Measurements from ENCODE around the gene PCDHGB3.
"Not testable (repeated sequence)": the region's sequence is repeated elsewhere in the genome, so short reads cannot be mapped to it uniquely, and the experiment has no call there.

PCDHGB3 gene

GRCh38 chr5:141369994-141370848 lies at the start of gene PCDHGB3:
PCDHGB3 (plus strand) TSS chr5:141370242; CDS start chr5:141370395, 153 bp downstream.
- no peak for DNase-seq (ENCODE audit: low read depth)

GRCh38 chr5:141322261-141322660 lies 47.8 kb upstream of the PCDHGB3 start:
- no peak for DNase-seq (ENCODE audit: low read depth)

DNA sequence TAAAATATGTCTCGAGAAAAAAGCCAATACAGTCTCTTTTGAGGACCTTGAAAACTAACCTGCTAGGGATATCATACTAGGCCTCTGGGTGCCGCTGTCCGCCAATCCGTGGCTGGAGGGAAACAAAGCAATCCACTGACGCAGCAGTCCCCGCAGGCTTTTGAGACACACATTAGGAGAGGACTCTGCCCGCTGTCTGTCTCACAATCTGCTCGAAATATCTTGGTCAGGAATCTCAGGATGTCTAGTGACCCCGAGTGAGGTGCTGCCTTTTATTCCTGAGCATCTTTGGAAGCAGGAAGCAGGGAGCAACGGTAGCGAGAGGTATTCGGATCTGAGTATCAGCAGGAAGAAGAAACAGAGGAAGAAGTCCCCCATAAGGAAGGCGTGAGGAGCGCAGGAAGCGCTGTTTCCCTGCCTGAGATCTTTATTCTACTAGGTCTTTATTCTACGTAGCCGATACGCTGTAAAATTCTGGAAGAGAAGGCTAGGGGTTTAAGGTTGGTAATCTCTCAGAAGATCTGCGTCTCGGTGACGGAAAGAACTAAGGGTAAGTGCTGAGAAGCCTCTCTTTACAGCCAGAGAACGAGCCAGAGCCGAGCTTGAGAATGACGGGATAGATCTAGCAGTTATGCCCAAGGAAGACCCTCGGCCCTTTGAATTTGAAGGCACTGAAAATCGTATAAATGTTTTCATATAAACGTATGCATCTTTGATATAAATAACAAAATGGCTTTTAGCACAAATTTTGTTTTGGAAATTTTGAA lies 43.8 kb upstream of the PCDHGB3 start:
- peak; percentile 25 for DNase-seq (ENCODE audit: low read depth)

- DNase-seq (ENCODE audit: low read depth): no peak
Observed at GRCh38 chr5:141328231-141328630, 41.8 kb upstream of the PCDHGB3 start.

DNA sequence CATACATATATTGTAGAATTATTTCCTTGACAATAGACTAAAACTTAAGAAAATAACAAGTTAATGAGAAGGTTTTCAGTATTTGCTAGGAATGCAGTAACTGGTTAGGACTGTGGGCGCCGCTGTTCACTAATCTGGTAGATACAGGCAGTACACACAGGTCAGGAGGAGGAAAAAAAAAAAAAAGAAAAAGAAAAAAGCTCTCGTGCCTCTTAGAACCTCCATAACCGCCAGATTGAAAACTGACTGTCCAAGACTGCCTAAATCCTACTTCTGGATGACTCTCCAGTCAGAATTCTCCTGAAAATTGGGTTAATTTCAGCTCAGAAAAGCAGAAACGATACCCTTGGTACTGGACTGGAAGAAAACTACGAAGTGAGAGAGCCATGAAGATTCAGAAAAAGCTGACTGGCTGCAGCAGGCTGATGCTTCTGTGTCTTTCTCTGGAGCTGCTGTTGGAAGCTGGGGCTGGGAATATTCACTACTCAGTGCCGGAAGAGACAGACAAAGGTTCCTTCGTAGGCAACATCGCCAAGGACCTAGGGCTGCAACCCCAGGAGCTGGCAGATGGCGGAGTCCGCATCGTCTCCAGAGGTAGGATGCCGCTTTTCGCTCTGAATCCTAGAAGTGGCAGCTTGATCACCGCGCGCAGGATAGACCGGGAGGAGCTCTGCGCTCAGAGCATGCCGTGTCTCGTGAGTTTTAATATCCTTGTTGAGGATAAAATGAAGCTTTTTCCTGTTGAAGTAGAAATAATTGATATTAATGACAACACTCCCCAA lies 39.6 kb upstream of the PCDHGB3 start, which contains the start of gene PCDHGA1:
Gene PCDHGA1 (plus strand): TSS at position 216 of the 782 bp plus-strand sequence.
- no peak for DNase-seq (ENCODE audit: low read depth)

DNA sequence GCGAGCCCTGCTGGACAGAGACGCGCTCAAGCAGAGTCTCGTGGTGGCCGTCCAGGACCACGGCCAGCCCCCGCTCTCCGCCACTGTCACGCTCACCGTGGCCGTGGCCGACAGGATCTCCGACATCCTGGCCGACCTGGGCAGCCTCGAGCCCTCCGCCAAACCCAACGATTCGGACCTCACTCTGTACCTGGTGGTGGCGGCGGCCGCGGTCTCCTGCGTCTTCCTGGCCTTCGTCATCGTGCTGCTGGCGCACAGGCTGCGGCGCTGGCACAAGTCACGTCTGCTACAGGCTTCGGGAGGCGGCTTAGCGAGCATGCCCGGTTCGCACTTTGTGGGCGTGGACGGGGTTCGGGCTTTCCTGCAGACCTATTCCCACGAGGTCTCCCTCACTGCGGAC lies 37.5 kb upstream of the PCDHGB3 start:
- not testable (repeated sequence) for DNase-seq (ENCODE audit: low read depth)

DNA sequence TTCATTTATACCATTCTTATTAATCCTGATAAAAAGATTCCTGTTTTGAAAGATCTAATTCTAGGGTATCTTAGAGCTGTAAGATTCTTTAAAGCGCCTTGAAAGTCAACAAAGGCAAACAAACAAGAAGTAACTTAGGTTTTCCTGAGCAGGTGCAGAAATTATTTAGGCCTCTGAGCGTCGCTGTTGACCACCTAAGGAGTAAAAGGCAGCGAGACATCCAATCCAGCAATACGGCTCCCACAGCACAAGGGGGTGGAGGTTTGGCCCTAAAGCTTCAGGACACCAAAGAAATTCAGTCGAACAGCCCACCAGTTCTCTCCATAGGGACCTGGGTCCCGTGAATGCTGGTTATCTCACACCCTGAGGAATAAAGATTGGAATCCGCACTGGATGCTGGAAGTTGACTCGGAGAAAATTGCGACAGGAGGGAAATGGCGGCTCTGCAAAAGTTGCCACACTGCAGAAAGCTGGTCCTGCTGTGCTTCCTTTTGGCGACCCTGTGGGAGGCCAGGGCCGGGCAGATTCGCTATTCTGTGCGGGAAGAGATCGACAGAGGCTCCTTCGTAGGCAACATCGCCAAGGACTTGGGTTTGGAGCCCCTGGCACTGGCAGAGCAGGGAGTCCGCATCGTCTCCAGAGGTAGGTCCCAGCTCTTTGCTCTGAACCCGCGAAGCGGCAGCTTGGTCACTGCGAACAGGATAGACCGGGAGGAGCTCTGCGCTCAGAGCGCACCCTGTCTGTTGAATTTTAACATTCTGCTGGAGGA lies 31.3 kb upstream of the PCDHGB3 start, which contains the start of gene PCDHGA2:
Gene PCDHGA2 (plus strand): TSS at position 223 of the 769 bp plus-strand sequence.
- no peak for DNase-seq (ENCODE audit: low read depth)

DNA sequence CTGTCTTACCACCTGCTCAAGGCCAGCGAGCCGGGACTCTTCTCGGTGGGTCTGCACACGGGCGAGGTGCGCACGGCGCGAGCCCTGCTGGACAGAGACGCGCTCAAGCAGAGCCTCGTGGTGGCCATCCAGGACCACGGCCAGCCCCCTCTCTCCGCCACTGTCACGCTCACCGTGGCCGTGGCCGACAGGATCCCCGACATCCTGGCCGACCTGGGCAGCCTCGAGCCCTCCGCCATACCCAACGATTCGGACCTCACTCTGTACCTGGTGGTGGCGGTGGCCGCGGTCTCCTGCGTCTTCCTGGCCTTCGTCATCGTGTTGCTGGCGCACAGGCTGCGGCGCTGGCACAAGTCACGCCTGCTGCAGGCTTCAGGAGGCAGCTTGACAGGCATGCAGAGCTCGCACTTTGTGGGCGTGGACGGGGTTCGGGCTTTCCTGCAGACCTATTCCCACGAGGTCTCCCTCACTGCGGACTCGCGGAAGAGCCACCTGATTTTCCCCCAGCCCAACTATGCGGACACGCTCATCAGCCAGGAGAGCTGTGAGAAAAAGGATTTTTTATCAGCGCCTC lies 29.2 kb upstream of the PCDHGB3 start:
- DNase-seq (ENCODE audit: low read depth): not testable (repeated sequence)

DNA sequence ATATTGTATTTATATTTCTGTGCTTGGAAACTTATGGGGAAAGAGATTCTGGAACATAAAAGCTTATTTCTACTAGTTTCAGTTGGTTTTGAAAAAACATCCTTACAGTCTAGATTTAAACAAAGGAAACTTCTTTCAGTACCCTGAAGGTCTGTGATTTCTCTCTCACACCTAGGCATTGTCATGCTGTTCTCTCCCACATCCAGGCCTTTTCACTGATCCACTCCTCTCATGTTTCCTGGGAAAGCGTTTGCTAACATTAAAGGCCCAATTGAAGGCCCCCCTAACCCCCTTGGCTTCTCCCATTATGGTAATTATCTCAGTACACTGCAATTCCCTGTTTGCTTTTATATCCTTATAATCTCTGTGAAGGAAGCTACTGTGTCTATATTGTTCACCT lies 27.3 kb upstream of the PCDHGB3 start:
- no peak for DNase-seq (ENCODE audit: low read depth)

- no peak for DNase-seq (ENCODE audit: low read depth)
Observed at GRCh38 chr5:141343242-141343952, 26.6 kb upstream of the PCDHGB3 start, which contains the start of gene PCDHGA3. PCDHGA3 (plus strand) TSS chr5:141343829; CDS start chr5:141344034, 205 bp downstream.

GRCh38 chr5:141343953-141344463 lies 26.0 kb upstream of the PCDHGB3 start:
- DNase-seq (ENCODE audit: low read depth): no peak

DNA sequence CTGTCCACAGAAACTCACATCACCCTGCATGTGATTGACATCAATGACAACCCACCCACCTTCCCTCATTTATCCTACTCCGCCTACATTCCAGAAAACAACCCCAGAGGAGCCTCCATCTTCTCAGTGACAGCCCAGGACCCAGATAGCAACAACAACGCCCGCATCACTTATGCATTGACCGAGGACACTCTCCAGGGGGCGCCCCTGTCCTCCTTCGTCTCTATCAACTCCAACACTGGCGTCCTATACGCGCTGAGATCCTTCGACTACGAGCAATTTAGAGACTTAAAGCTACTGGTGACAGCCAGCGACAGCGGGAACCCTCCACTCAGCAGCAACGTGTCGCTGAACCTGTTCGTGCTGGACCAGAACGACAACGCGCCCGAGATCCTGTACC lies 24.7 kb upstream of the PCDHGB3 start:
- no peak for DNase-seq (ENCODE audit: low read depth)

DNA sequence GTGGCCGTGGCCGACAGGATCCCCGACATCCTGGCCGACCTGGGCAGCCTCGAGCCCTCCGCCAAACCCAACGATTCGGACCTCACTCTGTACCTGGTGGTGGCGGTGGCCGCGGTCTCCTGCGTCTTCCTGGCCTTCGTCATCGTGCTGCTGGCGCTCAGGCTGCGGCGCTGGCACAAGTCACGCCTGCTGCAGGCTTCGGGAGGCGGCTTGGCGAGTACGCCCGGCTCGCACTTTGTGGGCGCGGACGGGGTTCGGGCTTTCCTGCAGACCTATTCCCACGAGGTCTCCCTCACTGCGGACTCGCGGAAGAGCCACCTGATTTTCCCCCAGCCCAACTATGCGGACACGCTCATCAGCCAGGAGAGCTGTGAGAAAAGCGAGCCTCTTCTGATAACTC lies 24.0 kb upstream of the PCDHGB3 start:
- DNase-seq (ENCODE audit: low read depth): not testable (repeated sequence)

DNA sequence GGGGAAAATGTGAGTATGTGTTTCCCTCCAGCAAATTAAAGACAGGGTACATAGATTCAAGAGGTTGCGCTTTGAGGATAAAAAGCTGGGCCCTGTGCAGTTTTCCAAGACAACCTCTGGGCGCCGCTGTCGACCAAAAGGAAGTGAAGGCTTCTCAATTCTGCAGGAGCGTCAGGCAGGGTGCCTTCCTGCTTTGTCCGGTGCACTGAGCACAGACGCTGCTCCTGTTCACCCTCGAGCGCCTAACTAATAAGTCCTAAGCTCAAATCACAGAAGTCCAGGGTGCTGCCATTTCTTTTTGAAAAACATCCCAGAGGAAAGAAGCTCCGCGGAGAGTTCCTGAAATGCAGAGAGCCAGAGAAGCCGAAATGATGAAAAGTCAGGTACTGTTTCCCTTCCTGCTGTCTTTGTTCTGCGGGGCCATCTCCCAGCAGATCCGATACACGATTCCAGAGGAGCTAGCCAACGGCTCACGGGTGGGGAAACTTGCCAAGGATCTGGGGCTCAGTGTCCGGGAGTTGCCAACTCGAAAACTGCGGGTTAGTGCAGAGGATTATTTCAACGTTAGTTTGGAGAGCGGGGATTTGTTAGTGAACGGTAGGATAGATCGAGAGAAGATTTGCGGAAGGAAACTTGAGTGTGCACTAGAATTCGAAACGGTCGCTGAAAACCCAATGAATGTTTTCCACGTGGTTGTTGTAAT lies 20.0 kb upstream of the PCDHGB3 start, which contains the start of gene PCDHGB1:
Gene PCDHGB1 (plus strand): TSS at position 183 of the 703 bp plus-strand sequence. CDS start 162 bp downstream, at position 345.
- DNase-seq (ENCODE audit: low read depth): no peak

GRCh38 chr5:141351591-141351990 lies 18.5 kb upstream of the PCDHGB3 start:
- no peak for DNase-seq (ENCODE audit: low read depth)

DNA sequence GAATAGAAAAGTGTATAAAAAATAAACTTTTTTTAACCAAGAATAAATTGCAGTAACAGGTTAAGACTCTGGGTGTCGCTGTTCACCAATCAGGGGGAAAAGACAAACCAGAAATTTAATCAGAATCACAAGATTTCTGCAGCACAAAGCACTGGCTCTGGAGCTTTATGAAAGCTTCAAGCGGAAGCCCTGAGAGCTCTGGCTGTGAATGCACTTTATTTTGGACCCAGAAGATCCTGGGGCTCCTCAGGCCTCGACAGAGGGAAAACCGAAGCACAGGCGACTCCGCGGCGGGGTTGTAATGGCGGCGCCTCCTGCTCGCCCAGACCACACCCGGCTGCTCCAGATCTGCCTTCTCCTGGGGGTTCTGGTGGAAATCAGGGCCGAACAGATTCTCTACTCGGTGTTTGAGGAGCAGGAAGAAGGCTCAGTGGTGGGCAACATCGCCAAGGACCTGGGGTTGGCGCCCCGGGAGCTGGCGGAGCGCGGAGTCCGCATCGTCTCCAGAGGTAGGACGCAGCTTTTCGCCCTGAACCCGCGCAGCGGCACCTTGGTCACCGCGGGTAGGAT lies 15.1 kb upstream of the PCDHGB3 start, which contains the start of gene PCDHGA4:
Gene PCDHGA4 (plus strand): TSS at position 122 of the 570 bp plus-strand sequence. CDS start 87 bp downstream, at position 209.
- DNase-seq (ENCODE audit: low read depth): no peak

GRCh38 chr5:141355641-141356040 lies 14.4 kb upstream of the PCDHGB3 start:
- no peak for DNase-seq (ENCODE audit: low read depth)

- no peak for DNase-seq (ENCODE audit: low read depth)
Observed at GRCh38 chr5:141356133-141356532, 13.9 kb upstream of the PCDHGB3 start.

DNA sequence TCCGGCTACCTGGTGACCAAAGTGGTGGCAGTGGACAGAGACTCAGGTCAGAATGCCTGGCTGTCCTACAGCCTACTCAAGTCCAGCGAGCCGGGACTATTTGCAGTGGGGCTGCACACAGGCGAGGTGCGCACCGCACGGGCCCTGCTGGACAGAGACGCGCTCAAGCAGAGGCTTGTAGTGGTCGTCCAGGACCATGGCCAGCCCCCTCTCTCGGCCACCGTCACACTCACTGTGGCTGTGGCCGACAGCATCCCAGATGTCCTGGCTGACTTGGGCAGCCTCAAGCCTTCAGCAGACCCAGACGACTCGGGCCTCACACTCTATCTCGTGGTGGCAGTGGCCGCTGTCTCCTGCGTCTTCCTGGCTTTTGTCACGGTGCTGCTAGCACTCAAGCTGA lies 13.1 kb upstream of the PCDHGB3 start:
- no peak for DNase-seq (ENCODE audit: low read depth)

All from stimulated activated CD8-positive, alpha-beta memory T cell treated with anti-CD3 and anti-CD28 coated beads, Interleukin-15, amount 100 ng/mL, for 24 hours (primary cell).